ENCODE measurements around the gene ALOX12B.

DNA sequence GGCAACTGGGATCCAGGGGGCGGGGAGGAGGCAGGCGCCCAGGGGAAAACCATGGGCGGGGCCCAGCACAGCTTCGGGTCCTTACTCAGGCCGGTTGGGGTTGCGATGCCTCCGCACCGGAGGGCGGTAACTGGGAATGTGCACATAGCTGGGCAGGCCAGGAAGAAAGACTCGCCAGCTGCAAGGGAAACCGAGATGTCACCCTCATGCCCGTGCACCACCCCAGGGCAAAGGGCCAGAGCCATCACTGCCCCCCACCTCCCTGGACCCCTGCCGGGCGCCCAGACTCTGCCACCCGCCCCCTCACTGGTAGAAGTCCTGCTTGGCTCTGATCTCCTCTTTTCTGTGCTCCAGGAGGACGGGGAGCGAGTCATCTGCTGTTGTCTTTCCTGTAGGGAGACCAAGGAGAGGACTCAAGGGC lies 6.7 kb downstream of the ALOX12B start:
- TF ChIP-seq, protein P1, sequence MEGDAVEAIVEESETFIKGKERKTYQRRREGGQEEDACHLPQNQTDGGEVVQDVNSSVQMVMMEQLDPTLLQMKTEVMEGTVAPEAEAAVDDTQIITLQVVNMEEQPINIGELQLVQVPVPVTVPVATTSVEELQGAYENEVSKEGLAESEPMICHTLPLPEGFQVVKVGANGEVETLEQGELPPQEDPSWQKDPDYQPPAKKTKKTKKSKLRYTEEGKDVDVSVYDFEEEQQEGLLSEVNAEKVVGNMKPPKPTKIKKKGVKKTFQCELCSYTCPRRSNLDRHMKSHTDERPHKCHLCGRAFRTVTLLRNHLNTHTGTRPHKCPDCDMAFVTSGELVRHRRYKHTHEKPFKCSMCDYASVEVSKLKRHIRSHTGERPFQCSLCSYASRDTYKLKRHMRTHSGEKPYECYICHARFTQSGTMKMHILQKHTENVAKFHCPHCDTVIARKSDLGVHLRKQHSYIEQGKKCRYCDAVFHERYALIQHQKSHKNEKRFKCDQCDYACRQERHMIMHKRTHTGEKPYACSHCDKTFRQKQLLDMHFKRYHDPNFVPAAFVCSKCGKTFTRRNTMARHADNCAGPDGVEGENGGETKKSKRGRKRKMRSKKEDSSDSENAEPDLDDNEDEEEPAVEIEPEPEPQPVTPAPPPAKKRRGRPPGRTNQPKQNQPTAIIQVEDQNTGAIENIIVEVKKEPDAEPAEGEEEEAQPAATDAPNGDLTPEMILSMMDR (IDR thresholded peaks at IDR 0.05), result no peak
- no peak for TF ChIP-seq POLR2A (IDR thresholded peaks at IDR 0.05)

Data from esophagus squamous epithelium (tissue), 4 donors.